IPS DF 6.9 (cell line): ENCODE measurements around the gene KRTAP10-6.

Experiments used
- DNase-seq: peaks from one replicate; pipeline ENCODE4 v3.0.0-alpha.2; 2013; ENCODE audit warnings: low read depth, low spot score
- H3K27ac ChIP-seq: one replicate; pipeline ENCODE4 v1.5.1; 2013; ENCODE audit warnings: low read length, control low read depth
- H3K27me3 ChIP-seq: 2 replicates; pipeline ENCODE4 v1.6.1; 2013; ENCODE audit warnings: mild to moderate bottlenecking, low read length; ENCODE audit not compliant: control insufficient read depth, insufficient read depth
- H3K36me3 ChIP-seq: 2 replicates; pipeline ENCODE4 v1.6.1; 2013; ENCODE audit warnings: low read length; ENCODE audit not compliant: control insufficient read depth, insufficient read depth
- H3K4me1 ChIP-seq: 2 replicates; pipeline ENCODE4 v1.6.1; 2013; ENCODE audit warnings: low read length; ENCODE audit not compliant: control insufficient read depth, insufficient read depth
- H3K4me3 ChIP-seq: 2 replicates; pipeline ENCODE4 v1.5.1; 2013; ENCODE audit warnings: mild to moderate bottlenecking, low read length
- H3K9me3 ChIP-seq: 2 replicates; pipeline ENCODE4 v1.6.1; 2013; ENCODE audit warnings: low read length, inconsistent platforms; ENCODE audit not compliant: control insufficient read depth, insufficient read depth
- WGBS: extraction: QIAGEN DNeasy Blood & Tissue Kit; methylation state at CpG from one replicate; pipeline ENCODE4 v1.1.7; 2013; ENCODE audit warnings: mixed read lengths, missing lambda C conversion rate; ENCODE audit not compliant: insufficient read length, insufficient coverage; 5-methylcytosine and 5-hydroxymethylcytosine counted together

Gene KRTAP10-6

GRCh38 chr21:44617071-44617501 lies 24.8 kb upstream of the KRTAP10-6 start:
- no peak overlapping the region for H3K4me3 ChIP-seq
- no peak overlapping the region for H3K27ac ChIP-seq
- no peaks in the 10 kb centered on the region for H3K9me3 ChIP-seq
- no peaks in the 10 kb centered on the region; the same call in 1 of the 2 replicates for H3K4me1 ChIP-seq
- DNase-seq: no peak
- WGBS: no CpG with 5 or more reads among the region's 8 CpGs
- H3K36me3 ChIP-seq: no peaks in the 10 kb centered on the region
- no peaks in the 10 kb centered on the region for H3K27me3 ChIP-seq

GRCh38 chr21:44616591-44616926 lies 24.3 kb upstream of the KRTAP10-6 start:
- no CpG with 5 or more reads among the region's 16 CpGs for WGBS
- Histone ChIP-seq H3K9me3 (no peaks in the 10 kb centered on the region), H3K4me3 (no peak overlapping the region), H3K36me3 (no peaks in the 10 kb centered on the region), H3K27me3 (no peaks in the 10 kb centered on the region), H3K4me1 (no peaks in the 10 kb centered on the region; the same call in 1 of the 2 replicates), H3K27ac (no peak overlapping the region)
- DNase-seq: no peak

GRCh38 chr21:44615911-44616590 lies 23.7 kb upstream of the KRTAP10-6 start:
- Histone ChIP-seq H3K4me3 (no peak overlapping the region), H3K9me3 (no peaks in the 10 kb centered on the region), H3K27me3 (no peaks in the 10 kb centered on the region), H3K27ac (no peak overlapping the region), H3K4me1 (no peaks in the 10 kb centered on the region; the same call in 1 of the 2 replicates), H3K36me3 (no peaks in the 10 kb centered on the region)
- WGBS: no CpG with 5 or more reads among the region's 17 CpGs
- no peak for DNase-seq

- Histone ChIP-seq H3K27ac (no peak overlapping the region), H3K9me3 (no peaks in the 10 kb centered on the region), H3K4me3 (no peak overlapping the region), H3K27me3 (no peaks in the 10 kb centered on the region), H3K4me1 (no peaks in the 10 kb centered on the region; the same call in 1 of the 2 replicates), H3K36me3 (no peaks in the 10 kb centered on the region)
- no peak for DNase-seq
- WGBS: no CpG with 5 or more reads among the region's 8 CpGs
These were observed 23.2 kb upstream of the KRTAP10-6 start for GRCh38 chr21:44615466-44615865.

- Histone ChIP-seq H3K4me1 (no peaks in the 10 kb centered on the region; the same call in 1 of the 2 replicates), H3K27ac (no peak overlapping the region), H3K9me3 (no peaks in the 10 kb centered on the region), H3K36me3 (no peaks in the 10 kb centered on the region), H3K27me3 (no peaks in the 10 kb centered on the region), H3K4me3 (no peak overlapping the region)
- DNase-seq: no peak
- WGBS: no CpG with 5 or more reads among the region's 28 CpGs
These were observed 22.7 kb upstream of the KRTAP10-6 start for GRCh38 chr21:44614961-44615391.

GRCh38 chr21:44614161-44614631 lies 21.9 kb upstream of the KRTAP10-6 start:
- Histone ChIP-seq H3K36me3 (no peaks in the 10 kb centered on the region), H3K4me3 (no peak overlapping the region), H3K27ac (no peak overlapping the region), H3K4me1 (no peaks in the 10 kb centered on the region; the same call in 1 of the 2 replicates), H3K27me3 (no peaks in the 10 kb centered on the region), H3K9me3 (no peaks in the 10 kb centered on the region)
- WGBS: no CpG with 5 or more reads among the region's 20 CpGs
- DNase-seq: no peak

GRCh38 chr21:44613386-44614155 lies 21.3 kb upstream of the KRTAP10-6 start:
- no peaks in the 10 kb centered on the region; the same call in 1 of the 2 replicates for H3K4me1 ChIP-seq
- H3K36me3 ChIP-seq: no peaks in the 10 kb centered on the region
- no peak overlapping the region for H3K4me3 ChIP-seq
- no peaks in the 10 kb centered on the region for H3K9me3 ChIP-seq
- no CpG with 5 or more reads among the region's 26 CpGs for WGBS
- no peak overlapping the region for H3K27ac ChIP-seq
- no peak for DNase-seq
- no peaks in the 10 kb centered on the region for H3K27me3 ChIP-seq

GRCh38 chr21:44612669-44613229 lies 20.4 kb upstream of the KRTAP10-6 start:
- H3K9me3 ChIP-seq: no peaks in the 10 kb centered on the region
- DNase-seq: no peak
- no peak overlapping the region for H3K4me3 ChIP-seq
- no peak overlapping the region for H3K27ac ChIP-seq
- no peaks in the 10 kb centered on the region for H3K27me3 ChIP-seq
- no peaks in the 10 kb centered on the region; the same call in 1 of the 2 replicates for H3K4me1 ChIP-seq
- WGBS: no CpG with 5 or more reads among the region's 13 CpGs
- no peaks in the 10 kb centered on the region for H3K36me3 ChIP-seq

GRCh38 chr21:44612029-44612486 lies 19.8 kb upstream of the KRTAP10-6 start, which contains the start of gene KRTAP10-8:
TSS of gene KRTAP10-8 (plus strand) at chr21:44612079. CDS start at chr21:44612101, 22 bp downstream.
- no peaks in the 10 kb centered on the region for H3K27me3 ChIP-seq
- no peaks in the 10 kb centered on the region for H3K36me3 ChIP-seq
- H3K27ac ChIP-seq: no peak within 1 kb of the TSS
- H3K4me3 ChIP-seq: no peak within 1 kb of the TSS
- no peaks in the 10 kb centered on the region; the same call in 1 of the 2 replicates for H3K4me1 ChIP-seq
- H3K9me3 ChIP-seq: no peaks in the 10 kb centered on the region
- no peak for DNase-seq
- WGBS: no CpG with 5 or more reads among the region's 8 CpGs

GRCh38 chr21:44611551-44611950 lies 19.2 kb upstream of the KRTAP10-6 start:
- no CpG with 5 or more reads among the region's 4 CpGs for WGBS
- no peaks in the 10 kb centered on the region for H3K27me3 ChIP-seq

More at GRCh38 chr21:44611551-44611950, 19.2 kb upstream of the KRTAP10-6 start:
- Histone ChIP-seq H3K4me3 (no peak overlapping the region), H3K36me3 (no peaks in the 10 kb centered on the region), H3K9me3 (no peaks in the 10 kb centered on the region), H3K4me1 (no peaks in the 10 kb centered on the region), H3K27ac (no peak overlapping the region)
- no peak for DNase-seq
